SKM-1 treated with dmso at 0.1 percent for 144 hours (cell line): ENCODE data around the gene PROSER3.
A peak's percentile ranks its signal among the peaks of the same experiment; 100 is the strongest.

Source experiments
- DNase-seq: peaks from one replicate; lab custom pipeline; 2025; ENCODE audit not compliant: unreplicated experiment; lab: John Stamatoyannopoulos, UW

PROSER3 gene

GRCh38 chr19:35738021-35738886, 19.7 kb upstream of the PROSER3 start:
- no peak for DNase-seq

GRCh38 chr19:35738887-35739229, 19.1 kb upstream of the PROSER3 start:
- DNase-seq = no peak

- DNase-seq = no peak
Measured at GRCh38 chr19:35739275-35740107, 18.5 kb upstream of the PROSER3 start.

GRCh38 chr19:35740108-35740422, 17.9 kb upstream of the PROSER3 start:
- no peak for DNase-seq

- DNase-seq = peak; percentile 95
Measured at GRCh38 chr19:35740423-35741202, 17.4 kb upstream of the PROSER3 start.

GRCh38 chr19:35741203-35741515, 16.8 kb upstream of the PROSER3 start:
- DNase-seq = no peak

GRCh38 chr19:35742121-35742724, 15.8 kb upstream of the PROSER3 start, which contains the start of gene IGFLR1:
TSS of gene IGFLR1 (minus strand) at chr19:35742452. CDS start at chr19:35741180, 1,272 bp downstream.
- peak; percentile 57 for DNase-seq

GRCh38 chr19:35743640-35744429, 14.1 kb upstream of the PROSER3 start:
- no peak for DNase-seq

- DNase-seq = peak; percentile 98
Measured at GRCh38 chr19:35744430-35745327, 13.3 kb upstream of the PROSER3 start.

- DNase-seq = peak; percentile 99
Measured at GRCh38 chr19:35745328-35746086, 12.5 kb upstream of the PROSER3 start, which contains the start of the genes PSENEN and U2AF1L4. TSS of gene PSENEN (plus strand) at chr19:35745651. CDS start at chr19:35745931, 280 bp downstream. TSS of gene U2AF1L4 (minus strand) at chr19:35745418. CDS start at chr19:35745391, 27 bp downstream.

- DNase-seq = no peak
Measured at GRCh38 chr19:35746087-35746462, 11.9 kb upstream of the PROSER3 start.

GRCh38 chr19:35746531-35746930, 11.4 kb upstream of the PROSER3 start:
- no peak for DNase-seq

- DNase-seq = peak; percentile 99
Measured at GRCh38 chr19:35748106-35749020, 9.6 kb upstream of the PROSER3 start, which contains the start of gene LIN37. TSS of gene LIN37 (plus strand) at chr19:35748576. CDS start at chr19:35748725, 149 bp downstream.

- DNase-seq = no peak
Measured at GRCh38 chr19:35750167-35750566, 7.8 kb upstream of the PROSER3 start.

- DNase-seq = no peak
Measured at GRCh38 chr19:35751839-35752745, 5.9 kb upstream of the PROSER3 start.

- DNase-seq = no peak
Measured at GRCh38 chr19:35752746-35753350, 5.1 kb upstream of the PROSER3 start.
